Neural progenitor cell (in vitro differentiated cells): ENCODE results near the gene PHACTR4.

Experiments used
- EZH2phosphoT487 ChIP-seq: fragments of 200-600 bp; sonication (generic); IDR thresholded peaks from 2 replicates; pipeline ENCODE4 v1.6.1; 2017; ENCODE audit warnings: antibody characterized with exemption
- TF ChIP-seq, protein P1 (sequence below): fragments of 200-600 bp; sonication (generic); IDR thresholded peaks from 2 replicates; pipeline ENCODE4 v1.5.1; 2017; ENCODE audit warnings: antibody characterized with exemption, mild to moderate bottlenecking

DNA sequence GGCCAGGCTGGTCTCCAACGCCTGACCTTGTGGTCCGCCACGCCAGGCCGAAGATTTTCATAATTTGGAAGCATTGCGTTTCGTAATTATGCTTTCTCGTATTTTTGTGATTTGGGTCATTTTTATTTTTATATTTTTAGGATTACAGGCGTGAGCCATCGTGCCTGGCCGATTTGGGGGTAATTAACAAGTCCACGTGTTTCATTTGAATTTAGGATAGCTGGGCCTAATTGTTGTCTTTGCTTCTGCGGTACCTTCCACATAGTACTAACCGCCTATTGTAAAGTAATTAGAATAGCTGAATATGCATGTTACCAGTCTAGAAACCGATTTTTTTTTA, 137.3 kb downstream of the PHACTR4 start:
- TF ChIP-seq, protein P1, sequence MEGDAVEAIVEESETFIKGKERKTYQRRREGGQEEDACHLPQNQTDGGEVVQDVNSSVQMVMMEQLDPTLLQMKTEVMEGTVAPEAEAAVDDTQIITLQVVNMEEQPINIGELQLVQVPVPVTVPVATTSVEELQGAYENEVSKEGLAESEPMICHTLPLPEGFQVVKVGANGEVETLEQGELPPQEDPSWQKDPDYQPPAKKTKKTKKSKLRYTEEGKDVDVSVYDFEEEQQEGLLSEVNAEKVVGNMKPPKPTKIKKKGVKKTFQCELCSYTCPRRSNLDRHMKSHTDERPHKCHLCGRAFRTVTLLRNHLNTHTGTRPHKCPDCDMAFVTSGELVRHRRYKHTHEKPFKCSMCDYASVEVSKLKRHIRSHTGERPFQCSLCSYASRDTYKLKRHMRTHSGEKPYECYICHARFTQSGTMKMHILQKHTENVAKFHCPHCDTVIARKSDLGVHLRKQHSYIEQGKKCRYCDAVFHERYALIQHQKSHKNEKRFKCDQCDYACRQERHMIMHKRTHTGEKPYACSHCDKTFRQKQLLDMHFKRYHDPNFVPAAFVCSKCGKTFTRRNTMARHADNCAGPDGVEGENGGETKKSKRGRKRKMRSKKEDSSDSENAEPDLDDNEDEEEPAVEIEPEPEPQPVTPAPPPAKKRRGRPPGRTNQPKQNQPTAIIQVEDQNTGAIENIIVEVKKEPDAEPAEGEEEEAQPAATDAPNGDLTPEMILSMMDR, result no peak
- no peak for TF ChIP-seq EZH2phosphoT487
